ENCODE data around the gene STAT1.
"Not testable (repeated sequence)": the region's sequence is repeated elsewhere in the genome, so short reads cannot be mapped to it uniquely, and the experiment has no call there.

Gene STAT1

DNA sequence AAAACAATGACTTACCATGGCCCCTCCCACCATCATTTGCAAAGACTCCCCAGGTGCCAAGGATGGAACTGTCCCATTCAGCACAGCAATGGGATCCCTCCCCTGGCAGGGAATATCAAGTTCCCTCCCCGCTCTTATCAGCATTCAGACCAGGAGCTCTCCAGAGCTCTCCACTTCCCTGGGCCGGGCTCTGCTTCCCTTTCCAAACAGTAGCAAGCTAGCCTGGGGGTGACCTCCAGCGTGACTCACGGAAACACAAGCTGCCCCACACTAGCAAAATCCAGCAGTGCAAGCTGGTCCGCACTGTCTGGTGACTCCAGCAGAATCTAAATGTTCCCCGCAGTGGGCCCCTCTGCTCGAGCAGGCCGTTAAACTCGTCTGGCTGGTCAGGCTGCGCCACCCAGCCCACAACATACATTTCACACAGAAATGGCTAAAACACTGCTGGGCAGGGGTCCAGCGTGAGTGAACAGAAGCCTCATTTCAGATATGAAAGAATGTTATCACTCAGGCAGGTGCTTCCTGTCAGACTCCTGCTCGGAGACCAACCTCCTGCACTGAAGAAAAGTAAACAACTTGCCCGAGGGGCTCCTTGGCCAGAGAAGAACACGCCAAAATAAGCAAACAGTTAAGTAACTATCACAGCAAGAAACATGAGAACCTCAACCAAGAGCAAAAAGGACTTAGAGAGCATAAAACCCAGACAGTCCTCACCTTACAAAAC is 33.9 kb downstream of the STAT1 start:
- DNase-seq = no peak

DNA sequence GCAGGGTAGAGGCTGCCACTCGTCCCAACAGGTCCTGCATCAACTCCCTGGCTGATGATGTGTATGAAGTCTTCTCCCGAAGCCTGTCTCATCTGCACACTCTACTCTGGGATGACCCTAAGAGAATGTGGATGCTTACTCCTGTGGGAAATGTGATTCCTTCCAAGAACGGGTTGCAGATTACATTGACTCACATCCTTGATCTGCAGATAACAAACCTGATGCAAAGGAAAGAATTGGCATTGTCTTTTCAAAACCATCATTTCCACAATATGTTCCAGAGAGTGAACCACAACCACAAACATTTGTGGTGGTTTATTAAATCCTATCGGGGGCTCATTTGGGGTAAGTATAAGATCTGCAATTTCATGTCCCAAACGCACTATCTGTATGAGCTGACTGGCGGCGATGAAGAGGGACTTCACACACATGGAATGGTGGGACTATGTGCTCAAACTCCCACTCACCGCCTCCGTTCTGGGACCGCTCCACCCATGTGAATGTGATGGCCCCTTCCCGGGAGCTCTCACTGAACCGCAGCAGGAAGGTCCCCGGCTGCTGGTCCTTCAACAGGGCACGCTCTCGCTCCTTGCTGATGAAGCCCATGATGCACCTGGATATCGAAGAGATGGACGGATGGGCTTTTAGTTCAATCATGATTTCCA is 35.5 kb downstream of the STAT1 start:
- no peak for DNase-seq

DNA sequence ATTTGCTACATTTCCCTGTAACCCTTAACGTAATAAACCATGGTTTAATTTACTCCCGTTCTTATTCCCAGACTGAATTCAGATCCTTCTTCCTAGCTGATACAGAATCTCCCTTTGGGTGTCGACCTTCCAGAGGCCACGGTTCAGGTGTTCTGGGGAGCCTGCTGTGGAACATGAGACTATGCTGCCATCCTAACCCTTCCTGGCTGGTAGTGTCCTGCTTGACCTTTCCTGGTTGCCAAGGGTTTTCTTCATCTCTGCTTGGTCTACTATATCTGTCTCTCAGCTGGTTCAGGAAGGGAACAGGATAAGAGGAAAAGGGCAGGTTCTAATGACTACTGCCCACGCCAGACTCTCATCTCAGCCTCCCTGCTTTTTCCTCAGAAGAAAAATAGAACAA is 36.5 kb downstream of the STAT1 start:
- no peak for DNase-seq

DNA sequence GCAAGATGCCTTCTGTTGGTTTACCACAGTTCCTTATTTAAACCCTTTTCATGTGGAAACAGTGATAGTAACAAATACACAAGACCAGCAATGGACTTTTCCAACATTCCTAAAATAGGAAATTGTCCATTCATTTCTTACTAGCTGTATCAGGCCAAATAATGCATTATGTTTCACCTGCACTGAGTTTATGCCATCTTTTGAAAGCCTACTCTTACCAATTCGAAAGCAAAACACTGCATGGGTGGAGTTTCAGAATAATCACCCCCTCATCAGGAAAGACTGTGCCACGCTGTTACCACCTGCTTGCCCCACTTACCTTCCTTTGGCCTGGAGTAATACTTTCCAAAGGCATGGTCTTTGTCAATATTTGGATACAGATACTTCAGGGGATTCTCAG is 37.5 kb downstream of the STAT1 start:
- DNase-seq = no peak

DNA sequence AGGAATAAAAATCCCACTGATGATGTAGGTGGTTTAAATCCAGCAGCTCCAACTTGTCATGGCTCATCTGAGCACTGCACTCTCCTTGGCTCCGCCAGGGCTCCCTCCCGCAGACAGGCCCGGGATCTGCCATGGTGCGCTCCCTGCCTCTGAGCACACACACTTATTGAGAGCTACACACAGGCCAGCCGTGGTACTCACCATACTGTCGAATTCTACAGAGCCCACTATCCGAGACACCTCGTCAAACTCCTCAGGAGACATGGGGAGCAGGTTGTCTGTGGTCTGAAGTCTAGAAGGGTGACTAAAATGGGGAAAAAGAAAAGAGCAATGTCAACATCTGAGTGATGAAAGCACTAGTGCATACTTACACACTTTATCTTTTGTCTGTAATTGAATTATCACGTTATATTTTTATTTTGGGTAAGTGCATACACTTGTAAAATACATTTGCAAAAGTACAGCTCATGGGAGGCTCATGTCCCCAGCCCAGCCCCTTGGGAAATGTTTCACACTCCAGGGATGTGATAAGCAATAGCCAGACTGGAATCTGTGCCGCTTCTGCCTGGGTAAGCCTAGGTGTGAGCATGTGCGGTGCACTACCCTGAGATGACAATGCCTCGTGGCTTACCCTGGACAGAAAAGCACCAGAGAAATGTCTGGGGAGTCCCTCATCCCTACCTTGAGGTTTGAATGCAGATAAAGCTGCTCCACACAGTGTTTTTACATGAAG is 39.2 kb downstream of the STAT1 start:
- no peak for DNase-seq

DNA sequence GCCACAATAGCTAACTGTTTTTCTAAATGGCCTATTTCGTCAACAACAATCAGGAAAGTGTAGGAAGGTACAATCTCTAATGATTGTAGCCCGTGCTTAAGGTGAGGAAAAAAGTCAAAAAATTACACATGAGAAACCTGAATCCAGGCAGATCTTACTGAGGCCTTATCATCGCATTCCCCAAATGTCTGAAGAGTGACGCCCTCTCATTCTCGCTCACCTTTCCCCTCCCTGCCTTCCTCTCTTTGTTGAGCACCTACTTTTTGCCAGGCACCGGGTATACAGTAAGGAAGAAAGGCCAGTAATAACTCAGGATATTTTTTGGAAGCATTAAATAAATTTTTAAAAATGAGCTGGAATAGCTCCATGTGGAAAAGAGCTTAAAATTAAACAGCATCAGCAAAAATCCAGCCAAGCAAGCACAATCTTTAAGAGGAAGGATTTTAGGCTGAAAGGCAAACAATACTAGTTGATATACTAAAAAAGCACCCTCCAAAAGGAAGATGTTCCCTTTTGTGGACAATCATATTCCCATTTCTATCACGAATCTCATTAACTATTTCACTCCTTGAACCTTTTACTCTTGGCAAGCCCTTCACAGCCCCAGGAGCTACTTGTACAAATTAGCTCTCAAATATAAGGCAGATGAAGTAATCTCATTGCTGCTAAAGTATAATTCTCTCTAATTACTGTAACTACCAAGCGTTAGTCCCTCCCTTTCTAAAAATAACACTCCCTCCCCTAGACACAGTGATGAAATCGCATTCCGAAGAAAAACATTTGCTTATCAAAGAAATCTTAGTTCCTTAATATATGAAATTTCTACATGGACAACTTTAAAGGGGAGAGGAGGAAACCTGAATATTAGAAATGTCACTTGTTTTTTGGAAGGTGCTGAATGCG is 40.0 kb downstream of the STAT1 start:
- no peak for DNase-seq

DNA sequence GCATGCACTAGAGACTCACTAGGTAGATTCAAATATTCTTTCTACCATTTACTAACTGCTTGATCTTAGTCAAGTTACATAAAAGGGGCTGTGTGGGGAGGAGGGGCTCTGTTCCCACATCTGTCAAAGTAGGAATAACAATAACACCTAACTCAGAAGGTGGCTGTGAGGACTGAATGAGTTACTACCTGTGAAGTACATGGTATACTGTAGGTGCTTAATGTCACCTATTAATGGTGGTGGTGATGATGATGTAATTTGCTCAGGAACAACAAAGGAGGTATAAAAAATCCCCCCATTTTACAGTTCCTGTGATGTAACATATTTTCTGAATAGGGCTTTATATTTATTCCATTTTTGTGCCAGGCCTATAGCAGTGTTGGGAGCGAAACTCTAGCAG is 40.7 kb downstream of the STAT1 start:
- no peak for DNase-seq

DNA sequence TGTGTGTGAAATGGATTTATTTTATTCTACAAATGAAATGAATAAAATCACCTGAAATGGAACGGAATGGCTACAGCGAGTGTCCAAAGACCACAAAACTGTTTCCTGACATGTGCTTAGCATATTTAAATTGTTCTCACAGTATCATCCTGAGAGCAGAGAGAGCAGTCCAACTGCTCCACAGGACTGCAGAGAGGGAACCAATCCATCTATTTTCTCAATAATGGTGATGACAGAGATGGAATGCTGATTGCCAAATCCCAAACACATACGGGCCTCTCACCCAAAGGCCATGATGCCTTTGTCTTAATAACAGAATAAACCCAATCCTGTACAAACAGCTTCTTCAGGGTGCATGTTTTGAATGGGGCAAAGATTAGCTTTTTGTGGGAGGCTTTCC is 41.1 kb downstream of the STAT1 start:
- no peak for DNase-seq

DNA sequence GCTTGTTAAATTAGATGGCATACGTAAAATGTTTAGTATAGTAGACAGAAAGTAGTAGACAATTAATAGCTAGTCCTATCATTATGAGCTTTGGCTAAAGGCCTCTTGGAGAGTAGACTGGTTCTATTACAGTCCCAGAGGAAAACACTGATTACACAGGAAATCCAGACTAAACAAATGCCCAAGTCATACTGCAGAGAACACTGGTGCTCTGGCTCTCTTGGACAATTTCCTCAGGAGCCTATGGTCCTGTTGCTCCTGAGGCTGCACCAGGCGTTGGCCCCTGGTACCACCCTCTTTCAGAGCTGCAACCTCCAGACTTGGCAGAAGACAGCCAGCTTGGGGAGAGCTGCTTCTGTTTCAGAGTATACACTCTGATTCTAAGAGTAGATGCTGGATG is 41.8 kb downstream of the STAT1 start:
- no peak for DNase-seq

DNA sequence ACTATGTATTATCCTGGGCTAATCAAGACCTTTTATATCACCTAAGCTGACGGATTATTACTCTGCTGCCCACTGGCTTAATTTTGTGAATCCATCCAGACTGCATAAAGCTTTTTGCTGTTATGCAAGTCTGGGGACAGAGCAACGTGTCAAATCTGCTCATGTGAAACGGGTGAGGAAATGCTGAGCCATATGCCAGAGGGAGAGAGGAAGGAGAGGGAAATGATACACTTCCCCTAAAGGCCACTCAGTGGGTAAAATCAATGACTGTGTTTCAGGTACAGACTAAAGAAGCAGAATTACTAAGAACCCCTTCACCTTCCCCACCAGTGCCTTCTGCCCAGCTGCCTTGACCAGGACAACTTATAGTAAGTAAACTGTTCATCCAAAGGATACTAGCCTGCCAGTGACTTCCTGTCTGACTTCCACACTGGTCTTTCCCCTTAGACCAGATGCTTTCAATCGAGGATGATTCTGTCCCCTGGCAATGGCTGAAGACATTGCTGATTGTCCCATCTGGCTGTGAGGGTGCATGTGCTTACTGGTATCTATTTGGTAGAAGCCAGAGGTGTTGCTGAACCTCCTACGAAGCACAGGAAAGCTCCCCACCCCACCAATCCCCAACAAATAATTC is 43.0 kb downstream of the STAT1 start:
- DNase-seq = no peak

DNA sequence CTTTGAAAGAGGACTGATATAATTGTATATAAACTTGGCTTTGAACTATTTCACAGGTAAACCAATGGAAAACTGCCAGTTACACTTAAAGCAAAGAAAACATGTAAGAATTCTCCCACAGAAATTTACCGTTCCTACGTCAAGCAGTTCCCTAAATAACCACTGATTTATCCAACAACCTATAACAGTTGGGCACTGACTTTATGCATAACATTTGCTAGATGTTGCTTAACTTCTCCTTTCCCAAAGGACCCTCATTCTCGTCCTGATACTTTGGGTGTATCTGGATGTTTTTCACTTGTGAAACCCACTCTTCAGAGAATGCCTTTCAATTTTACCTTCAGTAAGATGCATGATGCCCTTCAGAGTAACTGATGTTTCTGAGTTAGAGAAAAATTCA is 43.8 kb downstream of the STAT1 start:
- DNase-seq = no peak

DNA sequence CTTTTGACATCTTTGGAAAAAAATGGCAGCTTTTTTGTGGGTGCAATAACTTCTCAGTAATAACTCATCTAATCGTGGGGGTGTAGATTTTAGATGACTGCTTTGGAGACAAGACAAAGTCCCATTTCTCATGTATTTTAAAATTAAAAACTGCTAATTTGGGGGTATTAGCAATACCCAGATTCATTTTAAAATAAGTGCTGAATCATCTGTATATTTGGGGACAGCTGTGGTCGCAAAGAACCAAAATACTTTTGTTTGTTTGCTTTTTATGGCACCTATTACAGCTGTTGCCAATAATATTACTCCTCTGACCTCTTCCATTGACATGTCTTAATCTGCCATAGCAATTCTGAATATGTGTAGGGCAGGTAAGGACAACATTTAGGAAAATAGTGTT is 45.4 kb downstream of the STAT1 start:
- DNase-seq = no peak

DNA sequence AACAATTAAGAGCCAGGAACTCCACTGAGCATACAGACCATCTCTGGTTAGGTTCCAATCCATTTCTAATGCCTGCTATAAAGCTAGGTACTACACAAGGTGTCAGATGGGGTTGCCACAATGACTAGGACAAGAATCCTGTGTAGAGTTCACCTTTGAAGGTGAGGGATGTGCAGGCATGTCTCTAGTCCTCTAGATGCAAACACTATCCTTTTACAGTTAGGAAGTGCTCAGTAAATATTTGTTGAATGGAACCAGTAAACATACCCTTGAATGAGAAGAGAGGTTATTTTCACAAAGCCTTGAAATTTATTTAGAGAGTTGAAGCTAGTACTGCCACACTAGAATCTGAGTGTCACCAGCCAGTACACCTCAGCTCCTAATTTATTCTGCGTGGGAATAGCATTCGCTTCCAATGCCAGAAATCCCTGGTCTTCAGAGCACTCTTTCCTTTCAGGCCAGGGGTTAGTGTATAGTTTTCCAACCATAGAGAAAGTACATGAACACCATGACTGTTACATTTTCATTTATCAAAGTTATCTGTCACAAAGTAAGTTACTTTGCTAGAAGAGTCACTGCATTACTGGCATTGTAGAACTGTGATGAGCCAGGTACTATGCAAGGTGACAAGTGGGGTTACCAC is 48.3 kb downstream of the STAT1 start:
- DNase-seq = no peak

DNA sequence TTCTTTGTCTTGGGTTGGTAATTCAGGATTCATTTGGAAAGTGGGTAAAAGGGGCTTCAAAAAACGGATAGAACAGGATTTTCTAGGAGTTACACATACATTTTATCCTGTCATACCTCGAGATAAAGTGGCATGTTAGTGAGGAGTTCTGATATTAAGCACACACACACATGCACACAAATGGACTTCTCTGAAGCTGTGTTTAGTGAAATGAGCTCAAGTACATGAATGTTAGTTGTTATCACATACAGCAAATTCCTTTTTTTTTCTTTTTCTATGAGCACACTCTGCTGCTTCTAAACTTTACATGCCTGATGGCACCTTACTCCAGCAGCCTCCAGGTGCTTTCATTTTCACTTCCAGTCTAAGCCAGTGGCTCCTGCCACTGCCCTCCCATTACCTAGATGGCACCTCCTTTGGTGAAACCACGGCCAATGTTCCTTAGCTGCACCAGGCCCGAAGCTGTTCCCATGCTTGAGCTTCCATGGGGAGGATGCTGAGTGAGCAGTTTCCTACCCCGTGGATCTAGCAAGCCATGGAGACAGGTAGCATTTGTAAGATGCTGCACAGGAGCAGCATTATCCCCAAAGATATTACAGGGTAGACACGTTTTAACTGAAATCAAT is 49.7 kb downstream of the STAT1 start:
- DNase-seq = no peak

DNA sequence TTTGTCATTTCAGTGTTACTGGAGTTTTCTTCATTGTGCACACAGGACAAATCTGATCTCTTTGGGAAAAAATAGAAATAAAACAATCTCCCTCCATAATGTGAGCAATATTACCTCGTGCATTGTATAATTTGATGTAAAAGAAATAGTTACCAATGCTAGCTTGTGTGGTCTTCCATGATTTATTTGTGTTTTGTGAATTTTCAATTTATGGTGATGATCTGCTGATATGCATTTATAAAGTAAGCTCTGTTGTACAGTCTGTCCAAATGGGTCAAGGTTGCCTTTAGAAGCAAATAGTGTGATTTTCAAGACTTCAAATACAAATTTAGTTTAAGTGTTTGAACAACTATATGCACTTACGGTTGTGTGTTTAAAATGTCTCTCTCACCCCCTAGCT is 50.9 kb downstream of the STAT1 start:
- DNase-seq = no peak

DNA sequence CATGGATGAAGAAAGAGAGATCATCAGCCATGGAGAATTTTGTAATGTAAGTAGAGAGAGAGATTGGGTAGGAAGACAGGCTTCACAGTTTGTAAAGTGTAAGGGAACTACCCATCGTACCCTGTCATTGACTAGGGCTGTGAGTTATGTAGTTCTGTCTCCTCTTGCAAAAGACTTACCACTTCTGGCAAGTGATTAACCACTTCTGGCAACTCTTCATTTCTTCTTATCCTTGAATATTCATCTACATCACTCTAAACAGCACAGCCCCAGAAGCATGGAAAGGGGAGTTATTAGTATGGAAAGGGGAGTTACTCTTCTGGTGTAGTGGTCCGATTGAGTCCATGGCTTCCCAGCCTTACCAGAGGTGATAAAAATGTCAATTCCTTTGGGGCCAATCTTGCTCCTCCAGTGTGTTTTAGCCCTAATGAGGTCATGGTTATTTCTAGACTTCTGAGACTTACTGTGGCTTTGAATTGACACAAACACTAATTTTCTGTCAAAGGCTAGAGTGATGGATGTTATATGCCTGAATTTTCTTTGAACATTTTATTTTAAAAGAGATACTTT is 52.0 kb downstream of the STAT1 start:
- DNase-seq = no peak

DNA sequence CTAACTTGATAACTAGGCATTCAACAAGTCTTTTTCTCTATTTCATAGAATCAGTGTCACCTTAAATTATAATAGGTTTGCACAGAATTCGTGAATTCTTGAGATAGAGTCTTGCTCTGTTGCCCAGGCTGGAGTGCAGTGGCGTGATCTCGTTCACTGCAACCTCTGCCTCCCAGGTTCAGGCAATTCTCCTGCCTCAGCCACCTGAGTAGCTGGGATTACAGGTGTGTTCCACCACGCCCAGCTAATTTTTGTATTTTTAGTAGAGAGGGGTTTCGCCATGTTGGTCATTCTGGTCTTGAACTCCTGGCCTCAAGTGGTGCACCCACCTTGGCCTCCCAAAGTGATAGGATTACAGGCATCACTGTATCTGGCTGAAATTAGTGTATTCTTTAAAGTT is 52.9 kb downstream of the STAT1 start:
- not testable (repeated sequence) for DNase-seq

DNA sequence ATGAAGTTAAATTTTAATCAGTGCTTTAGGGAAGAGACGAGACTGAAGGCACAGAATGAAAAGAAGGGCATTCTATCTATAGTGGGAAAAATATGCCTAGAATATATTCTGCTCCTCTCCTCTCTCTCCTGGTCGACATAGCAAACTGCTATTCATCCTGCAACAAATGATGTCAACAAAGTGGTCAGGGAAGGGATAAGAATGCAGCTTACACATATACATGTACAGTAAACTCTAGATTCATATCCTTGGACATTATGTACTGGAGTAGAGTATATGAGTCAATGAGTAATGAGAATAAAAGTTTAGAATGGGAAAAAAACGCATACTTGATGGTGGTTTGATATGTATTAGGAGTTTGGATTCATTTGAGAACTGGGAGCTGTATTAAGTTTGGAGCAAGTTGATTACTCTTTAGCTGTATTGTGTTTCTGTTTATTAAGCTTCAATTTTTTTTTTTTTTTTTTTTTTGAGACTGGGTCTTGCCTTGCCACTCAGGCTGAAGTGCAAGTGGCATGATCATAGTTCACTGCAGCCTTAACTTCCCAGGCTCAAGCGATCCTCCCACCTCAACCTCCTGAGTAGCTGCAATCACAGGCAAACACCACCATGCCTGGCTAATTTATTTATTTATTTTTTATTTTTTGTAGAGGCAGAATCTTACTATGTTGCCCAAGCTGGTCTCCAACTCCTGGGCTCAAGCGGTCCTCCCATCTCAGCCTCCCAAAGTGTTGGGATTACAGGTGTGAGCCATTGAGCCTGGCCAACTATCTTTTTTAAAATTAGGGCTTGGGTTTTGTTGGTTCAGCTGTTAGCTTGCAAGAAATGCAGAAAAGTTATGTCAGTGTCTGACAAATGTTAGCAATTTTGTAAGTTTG is 53.8 kb downstream of the STAT1 start:
- no peak for DNase-seq

DNA sequence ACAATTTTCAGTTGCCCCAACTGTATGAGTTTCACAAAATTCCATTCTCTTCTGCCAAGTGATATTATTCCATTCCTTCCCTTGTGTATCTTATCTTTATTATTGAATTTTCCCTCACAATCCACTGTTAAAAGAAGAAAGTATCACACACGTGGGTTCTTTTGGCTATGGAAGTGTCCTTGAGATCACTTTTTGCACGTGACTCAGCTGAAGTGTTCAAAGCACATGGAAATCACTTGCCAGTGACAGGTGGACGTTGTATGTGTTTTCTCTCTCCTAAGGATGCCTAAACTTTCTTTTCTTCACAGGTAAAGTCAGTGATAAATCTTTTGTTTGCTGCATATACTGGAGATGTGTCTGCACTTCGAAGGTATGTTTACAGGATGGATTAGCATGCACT is 60.7 kb downstream of the STAT1 start:
- no peak for DNase-seq

DNA sequence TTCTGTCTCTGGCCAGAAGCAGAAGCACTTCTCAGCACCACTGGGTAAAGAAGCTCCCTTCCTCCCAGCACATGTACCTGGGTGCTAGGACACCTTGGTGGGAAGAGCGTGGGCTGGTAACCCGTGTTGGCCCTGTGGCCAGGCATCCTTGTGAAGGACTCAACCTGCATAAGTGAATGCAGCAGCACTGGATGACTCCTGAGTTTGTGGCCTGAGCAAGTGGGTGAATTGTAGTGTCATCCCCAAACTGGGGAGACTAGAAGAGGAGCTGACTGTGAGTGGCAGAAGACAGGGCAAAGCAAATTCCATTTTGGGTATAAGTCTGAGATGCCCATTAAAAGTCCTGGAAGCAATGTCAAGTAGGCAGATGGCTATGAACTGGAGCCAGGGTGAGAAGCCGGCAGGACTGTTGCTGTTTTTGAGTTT is 63.4 kb downstream of the STAT1 start:
- no peak for DNase-seq
